Measurements from ENCODE around the gene AMDHD2. TPM values are rescaled to one million over a fixed set of nuclear protein-coding genes. Genes with fewer than 3 reads are reported as not detected.

The AMDHD2 gene
- total RNA-seq, 1 experiment from 2014 or later, result 67.2 TPM

GRCh38 chr16:2483939-2484897 lies 36.0 kb upstream of the AMDHD2 start:
- TF ChIP-seq, protein P1, sequence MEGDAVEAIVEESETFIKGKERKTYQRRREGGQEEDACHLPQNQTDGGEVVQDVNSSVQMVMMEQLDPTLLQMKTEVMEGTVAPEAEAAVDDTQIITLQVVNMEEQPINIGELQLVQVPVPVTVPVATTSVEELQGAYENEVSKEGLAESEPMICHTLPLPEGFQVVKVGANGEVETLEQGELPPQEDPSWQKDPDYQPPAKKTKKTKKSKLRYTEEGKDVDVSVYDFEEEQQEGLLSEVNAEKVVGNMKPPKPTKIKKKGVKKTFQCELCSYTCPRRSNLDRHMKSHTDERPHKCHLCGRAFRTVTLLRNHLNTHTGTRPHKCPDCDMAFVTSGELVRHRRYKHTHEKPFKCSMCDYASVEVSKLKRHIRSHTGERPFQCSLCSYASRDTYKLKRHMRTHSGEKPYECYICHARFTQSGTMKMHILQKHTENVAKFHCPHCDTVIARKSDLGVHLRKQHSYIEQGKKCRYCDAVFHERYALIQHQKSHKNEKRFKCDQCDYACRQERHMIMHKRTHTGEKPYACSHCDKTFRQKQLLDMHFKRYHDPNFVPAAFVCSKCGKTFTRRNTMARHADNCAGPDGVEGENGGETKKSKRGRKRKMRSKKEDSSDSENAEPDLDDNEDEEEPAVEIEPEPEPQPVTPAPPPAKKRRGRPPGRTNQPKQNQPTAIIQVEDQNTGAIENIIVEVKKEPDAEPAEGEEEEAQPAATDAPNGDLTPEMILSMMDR (IDR thresholded peaks at IDR 0.05; ENCODE audit: insufficient read depth in 1 of 2, low read depth in 1 of 2, low read length in 1 of 2, severe bottlenecking in 1 of 2, unreplicated experiment in 1 of 2), result no peak
- no peak for DNase-seq
- Mint-ChIP-seq H3K36me3 (ENCODE audit: insufficient read depth, unreplicated experiment) (peaks cover 16% of the 10 kb centered on the region), H3K27ac (ENCODE audit: unreplicated experiment) (no peak overlapping the region), H3K9me3 (ENCODE audit: unreplicated experiment) (no peaks in the 10 kb centered on the region), H3K4me1 (ENCODE audit: low read depth, unreplicated experiment) (peaks cover 17% of the 10 kb centered on the region), H3K27me3 (ENCODE audit: insufficient read depth, unreplicated experiment) (no peaks in the 10 kb centered on the region), H3K4me3 (ENCODE audit: unreplicated experiment) (no peak overlapping the region)
- H3K27me3 ChIP-seq (replicated peaks; ENCODE audit: control insufficient read depth, insufficient read depth, low read length), result no peaks in the 10 kb centered on the region
- H3K4me1 ChIP-seq, result no peaks in the 10 kb centered on the region
- intact Hi-C loops (cut with micrococcal nuclease; ENCODE audit: unreplicated experiment), result no loop called here
- no TSS peak for BruUV-seq (replicated peaks)
- no peaks in the 10 kb centered on the region for H3K36me3 ChIP-seq (ENCODE audit: control insufficient read depth, insufficient read depth, low read length)
- ChIA-PET CTCF (interaction anchor here (1.6 kb wide), 1 partner anchor 11 kb away, joined by 4 read pairs; no protein-coding TSS in a partner anchor), POLR2A (no interaction called here)
- H3K4me3 ChIP-seq (ENCODE audit: low read depth, low read length), result no peak overlapping the region
- no peaks in the 10 kb centered on the region for H3K9me3 ChIP-seq

DNA sequence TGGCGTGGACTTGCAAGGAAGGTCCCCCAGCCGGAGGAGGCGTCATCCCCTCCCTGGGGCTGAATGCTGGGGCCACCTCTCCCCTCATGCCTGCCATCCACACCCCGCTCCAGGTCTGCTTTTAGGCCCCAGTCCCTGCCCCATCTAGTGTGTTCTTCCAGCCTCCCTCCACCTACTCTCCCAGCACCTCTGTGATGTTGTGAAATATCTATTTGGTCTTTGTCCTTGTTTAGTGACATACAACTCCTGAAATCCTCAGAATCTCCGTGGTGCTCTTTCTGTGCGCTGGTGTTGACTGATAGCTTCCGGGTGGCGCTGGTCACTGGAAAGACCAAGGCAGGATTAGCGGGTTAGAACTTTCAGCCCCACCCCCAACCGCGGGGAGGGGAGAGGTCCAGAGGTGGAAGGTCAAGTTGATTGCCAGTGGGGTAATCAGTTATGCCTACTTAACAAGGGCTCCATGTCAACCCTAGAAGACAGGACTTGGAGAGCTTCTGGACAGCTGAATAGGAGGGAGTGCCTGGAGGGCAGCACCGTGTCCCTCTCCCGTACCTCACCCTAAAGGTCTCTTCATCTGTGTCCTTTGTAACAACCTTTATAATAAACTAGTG lies 35.2 kb upstream of the AMDHD2 start:
- DNase-seq, result no peak
- Mint-ChIP-seq H3K27ac (ENCODE audit: unreplicated experiment) (no peak overlapping the region), H3K36me3 (ENCODE audit: insufficient read depth, unreplicated experiment) (peaks cover 9% of the 10 kb centered on the region), H3K4me3 (ENCODE audit: unreplicated experiment) (no peak overlapping the region), H3K27me3 (ENCODE audit: insufficient read depth, unreplicated experiment) (no peaks in the 10 kb centered on the region), H3K9me3 (ENCODE audit: unreplicated experiment) (no peaks in the 10 kb centered on the region), H3K4me1 (ENCODE audit: low read depth, unreplicated experiment) (peaks cover 17% of the 10 kb centered on the region)
- intact Hi-C loops (cut with micrococcal nuclease; ENCODE audit: unreplicated experiment), result no loop called here
- POLR2A ChIA-PET, result no interaction called here
- Histone ChIP-seq H3K36me3 (ENCODE audit: control insufficient read depth, insufficient read depth, low read length) (no peaks in the 10 kb centered on the region), H3K27me3 (replicated peaks; ENCODE audit: control insufficient read depth, insufficient read depth, low read length) (no peaks in the 10 kb centered on the region), H3K9me3 (no peaks in the 10 kb centered on the region), H3K4me3 (ENCODE audit: low read depth, low read length) (no peak overlapping the region), H3K4me1 (no peaks in the 10 kb centered on the region)
- TF ChIP-seq, protein P1 (IDR thresholded peaks at IDR 0.05; ENCODE audit: insufficient read depth in 1 of 2, low read depth in 1 of 2, low read length in 1 of 2, severe bottlenecking in 1 of 2, unreplicated experiment in 1 of 2), result no peak
- CTCF ChIA-PET, result interaction anchor here (1.6 kb wide), 1 partner anchor 11 kb away, joined by 4 read pairs; no protein-coding TSS in a partner anchor
- no TSS peak for BruUV-seq (replicated peaks)

- H3K4me1 Mint-ChIP-seq (ENCODE audit: low read depth, unreplicated experiment), result peaks cover 17% of the 10 kb centered on the region
- no peaks in the 10 kb centered on the region for H3K9me3 ChIP-seq
- no peak for DNase-seq
- no peaks in the 10 kb centered on the region for H3K4me1 ChIP-seq
- H3K27me3 ChIP-seq (replicated peaks; ENCODE audit: control insufficient read depth, insufficient read depth, low read length), result no peaks in the 10 kb centered on the region
- no peak overlapping the region for H3K4me3 ChIP-seq (ENCODE audit: low read depth, low read length)
- CTCF ChIA-PET, result interaction anchor here (1.6 kb wide), 1 partner anchor 12 kb away, joined by 4 read pairs; no protein-coding TSS in a partner anchor
- POLR2A ChIA-PET, result no interaction called here
- H3K27ac Mint-ChIP-seq (ENCODE audit: unreplicated experiment), result no peak overlapping the region
- no peaks in the 10 kb centered on the region for H3K36me3 ChIP-seq (ENCODE audit: control insufficient read depth, insufficient read depth, low read length)
- H3K36me3 Mint-ChIP-seq (ENCODE audit: insufficient read depth, unreplicated experiment), result peaks cover 11% of the 10 kb centered on the region
- no peaks in the 10 kb centered on the region for H3K9me3 Mint-ChIP-seq (ENCODE audit: unreplicated experiment)
- TF ChIP-seq, protein P1 (IDR thresholded peaks at IDR 0.05; ENCODE audit: insufficient read depth in 1 of 2, low read depth in 1 of 2, low read length in 1 of 2, severe bottlenecking in 1 of 2, unreplicated experiment in 1 of 2), result no peak
- intact Hi-C loops (cut with micrococcal nuclease; ENCODE audit: unreplicated experiment), result no loop called here
- no TSS peak for BruUV-seq (replicated peaks)
- no peaks in the 10 kb centered on the region for H3K27me3 Mint-ChIP-seq (ENCODE audit: insufficient read depth, unreplicated experiment)
- no peak overlapping the region for H3K4me3 Mint-ChIP-seq (ENCODE audit: unreplicated experiment)
Measured at GRCh38 chr16:2485811-2486507, 34.2 kb upstream of the AMDHD2 start.

Measured in Caco-2 (cell line).